Measurements from ENCODE around the gene MICU2.
"Not testable (repeated sequence)": the region's sequence is repeated elsewhere in the genome, so short reads cannot be mapped to it uniquely, and the experiment has no call there.

Gene MICU2

GRCh38 chr13:21594715-21595545 is 9.0 kb downstream of the MICU2 start:
- DNase-seq (ENCODE audit: low read depth in 2 of 2): no peak

GRCh38 chr13:21590665-21591456 is 13.1 kb downstream of the MICU2 start:
- not testable (repeated sequence) for DNase-seq (ENCODE audit: low read depth in 2 of 2)

DNA sequence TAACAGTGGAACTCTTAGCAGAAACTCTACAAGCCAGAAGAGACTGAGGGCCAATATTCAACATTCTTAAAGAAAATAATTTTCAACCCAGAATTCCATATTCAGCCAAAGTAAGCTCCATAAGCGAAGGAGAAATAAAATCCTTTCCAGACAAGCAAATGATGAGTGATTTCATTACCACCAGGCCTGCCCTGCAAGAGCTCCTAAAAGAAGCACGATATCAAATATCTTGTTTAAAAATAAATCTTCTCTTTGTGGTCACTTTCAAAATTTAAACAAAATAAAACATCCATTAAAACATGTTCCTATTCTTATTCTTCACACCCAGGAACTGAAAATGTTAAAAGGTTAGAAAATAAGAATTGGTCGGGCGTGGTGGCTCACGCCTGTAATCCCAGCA is 13.7 kb downstream of the MICU2 start:
- DNase-seq (ENCODE audit: low read depth in 2 of 2): no peak

GRCh38 chr13:21589510-21589909 is 14.5 kb downstream of the MICU2 start:
- DNase-seq (ENCODE audit: low read depth in 2 of 2): not testable (repeated sequence)

DNA sequence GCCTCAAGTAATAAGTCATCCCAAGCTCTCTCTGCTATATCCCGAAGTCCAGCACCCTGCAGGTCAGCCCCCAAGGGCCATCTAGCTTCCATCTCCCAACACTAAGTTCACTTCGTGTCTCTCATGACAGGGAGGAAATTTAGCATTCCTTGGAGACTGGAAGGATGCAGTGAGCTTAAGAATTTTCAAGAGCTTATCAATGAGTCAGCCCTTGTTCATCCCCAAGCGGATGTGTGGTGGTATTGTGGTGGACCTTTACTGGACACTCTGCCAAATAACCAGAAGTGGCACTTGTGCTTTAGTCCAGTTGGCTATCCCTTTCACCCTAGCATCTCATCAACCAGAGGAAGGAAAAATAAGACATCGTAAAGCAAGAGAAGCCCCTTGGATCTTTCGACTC is 15.6 kb downstream of the MICU2 start:
- DNase-seq (ENCODE audit: low read depth in 2 of 2): not testable (repeated sequence)

DNA sequence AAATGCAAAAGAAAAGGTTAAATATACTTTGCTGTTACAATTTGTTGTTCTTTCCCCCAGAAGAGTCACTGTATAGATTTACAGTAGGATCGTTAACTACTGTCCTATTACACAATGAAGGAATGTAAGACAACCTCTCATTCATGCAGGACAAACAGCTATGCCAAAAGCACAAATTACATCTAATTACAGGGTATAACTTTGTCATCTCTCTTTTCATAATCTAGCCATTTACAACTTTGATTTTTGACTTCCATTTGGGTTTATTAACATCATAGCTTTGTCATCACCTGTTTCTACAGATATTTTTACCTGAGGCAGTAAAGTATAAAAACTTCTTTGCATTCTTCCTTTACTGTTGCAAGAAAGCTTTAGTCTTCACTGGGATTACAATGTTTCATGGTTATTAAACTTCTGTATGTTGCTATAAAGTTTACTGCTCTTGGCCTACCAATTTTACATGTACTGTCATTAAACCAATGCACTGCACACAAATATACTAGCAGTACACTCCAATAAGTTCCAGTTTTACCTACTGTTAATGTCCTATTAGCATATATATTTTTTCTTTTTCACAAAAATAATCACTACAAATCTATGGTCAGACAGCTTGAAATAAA is 18.9 kb downstream of the MICU2 start:
- no peak for DNase-seq (ENCODE audit: low read depth in 2 of 2)

GRCh38 chr13:21583478-21583877 is 20.5 kb downstream of the MICU2 start:
- DNase-seq (ENCODE audit: low read depth in 2 of 2): no peak

DNA sequence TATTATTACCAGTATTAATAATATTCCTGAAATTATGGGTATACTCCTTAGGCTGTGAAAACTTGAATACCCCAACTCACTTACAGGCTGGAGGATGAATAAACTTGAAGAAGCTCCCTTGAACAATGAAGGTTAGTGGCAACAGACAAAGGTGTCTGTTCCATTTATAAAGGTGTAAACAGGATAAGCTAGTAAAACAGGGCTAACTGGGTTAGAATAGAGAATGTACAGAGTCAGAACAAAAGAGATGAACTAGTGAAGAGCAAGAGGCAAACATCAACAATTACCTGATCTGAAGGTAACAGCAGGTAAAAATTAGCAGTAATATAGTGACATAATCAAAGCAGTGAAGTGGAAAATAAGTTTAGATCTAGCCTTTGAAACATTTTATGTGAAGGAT is 23.2 kb downstream of the MICU2 start:
- DNase-seq (ENCODE audit: low read depth in 2 of 2): no peak

DNA sequence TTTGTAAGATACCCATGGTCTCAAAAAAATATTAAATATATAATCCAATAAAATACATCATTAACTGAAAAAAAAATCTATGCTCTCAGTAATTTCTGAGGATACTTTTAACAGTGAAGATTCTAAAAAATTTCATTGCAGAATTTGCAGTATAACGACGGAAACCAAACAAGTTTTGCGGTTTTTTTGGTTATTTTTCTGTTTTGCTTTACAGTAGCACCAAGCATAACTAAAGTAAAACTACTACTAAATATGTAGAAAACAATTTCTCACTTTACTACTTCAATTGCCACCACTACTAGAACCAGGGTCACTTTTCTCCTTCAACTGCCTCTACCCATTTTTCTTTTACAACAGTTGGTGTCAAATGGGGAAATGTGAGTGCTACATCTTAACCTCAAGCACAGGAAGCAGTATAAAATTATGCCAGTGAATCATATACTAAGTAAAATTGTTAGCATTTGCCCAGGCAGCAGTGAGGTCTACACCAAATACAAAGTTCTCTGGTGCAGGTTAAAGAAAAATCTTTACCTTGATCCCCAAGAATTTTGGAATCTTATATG is 24.1 kb downstream of the MICU2 start:
- DNase-seq (ENCODE audit: low read depth in 2 of 2): no peak

GRCh38 chr13:21578748-21579147 is 25.2 kb downstream of the MICU2 start:
- DNase-seq (ENCODE audit: low read depth in 2 of 2): no peak

- no peak for DNase-seq (ENCODE audit: low read depth in 2 of 2)
Observed at GRCh38 chr13:21576426-21576825, 27.5 kb downstream of the MICU2 start.

GRCh38 chr13:21573920-21574712 is 29.9 kb downstream of the MICU2 start:
- no peak for DNase-seq (ENCODE audit: low read depth in 2 of 2)

DNA sequence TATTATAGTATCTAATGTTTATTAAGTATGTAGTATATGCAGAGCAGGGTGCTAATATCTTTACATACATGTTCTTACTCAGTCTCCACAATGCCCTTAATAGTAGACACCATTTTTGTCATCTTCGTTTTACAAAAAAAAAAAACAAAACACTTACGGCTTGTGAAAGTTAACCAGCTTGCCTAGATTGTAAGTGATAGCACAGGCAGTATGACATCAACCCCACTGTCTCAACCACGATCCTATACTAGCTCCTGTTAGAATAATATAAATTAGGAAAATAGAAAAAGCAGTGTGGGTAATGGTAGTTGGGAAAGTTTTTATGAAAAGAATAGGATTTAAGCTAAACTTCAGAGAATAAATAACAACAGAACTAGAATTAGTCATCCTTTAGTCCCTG is 34.3 kb downstream of the MICU2 start:
- DNase-seq (ENCODE audit: low read depth in 2 of 2): no peak

- DNase-seq (ENCODE audit: low read depth in 2 of 2): no peak
Observed at GRCh38 chr13:21568854-21569253, 35.1 kb downstream of the MICU2 start.

GRCh38 chr13:21567714-21568113 is 36.3 kb downstream of the MICU2 start:
- DNase-seq (ENCODE audit: low read depth in 2 of 2): no peak

GRCh38 chr13:21557995-21558394 is 46.0 kb downstream of the MICU2 start:
- DNase-seq (ENCODE audit: low read depth in 2 of 2): no peak

DNA sequence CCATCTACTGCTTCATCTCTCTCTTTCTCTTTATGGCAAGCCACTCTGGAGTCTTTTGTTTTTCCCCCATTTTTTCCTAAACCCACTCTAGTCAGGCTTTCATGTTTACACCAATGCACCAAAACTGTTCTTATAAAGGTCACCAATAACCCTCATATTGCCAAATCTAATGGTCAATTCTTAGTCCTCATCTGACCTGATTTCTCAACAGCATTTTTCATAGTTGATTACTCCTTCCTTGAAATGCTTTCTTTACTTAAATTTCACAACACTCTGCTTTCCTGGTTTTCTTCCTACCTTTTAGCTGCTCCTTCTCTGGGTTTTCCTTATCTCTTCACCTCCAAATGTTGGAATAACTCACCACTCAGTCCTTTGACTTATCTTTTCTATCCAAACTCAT is 47.9 kb downstream of the MICU2 start:
- no peak for DNase-seq (ENCODE audit: low read depth in 2 of 2)

DNA sequence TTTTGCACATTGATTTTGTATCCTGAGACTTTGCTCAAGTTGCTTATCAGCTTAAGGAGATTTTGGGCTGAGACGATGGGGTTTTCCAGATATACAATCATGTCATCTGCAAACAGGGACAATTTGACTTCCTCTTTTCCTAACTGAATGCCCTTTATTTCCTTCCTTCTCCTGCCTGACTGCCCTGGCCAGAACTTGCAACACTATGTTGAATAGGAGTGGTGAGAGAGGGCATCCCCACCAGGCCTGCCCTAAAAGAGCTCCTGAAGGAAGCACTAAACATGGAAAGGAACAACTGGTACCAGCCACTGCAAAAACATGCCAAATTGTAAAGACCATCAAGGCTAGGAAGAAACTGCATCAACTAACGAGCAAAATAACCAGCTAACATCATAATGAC is 50.7 kb downstream of the MICU2 start:
- DNase-seq (ENCODE audit: low read depth in 2 of 2): not testable (repeated sequence)

GRCh38 chr13:21550918-21551317 is 53.1 kb downstream of the MICU2 start:
- no peak for DNase-seq (ENCODE audit: low read depth in 2 of 2)

GRCh38 chr13:21549633-21550032 is 54.3 kb downstream of the MICU2 start:
- no peak for DNase-seq (ENCODE audit: low read depth in 2 of 2)

GRCh38 chr13:21548577-21548976 is 55.4 kb downstream of the MICU2 start:
- no peak for DNase-seq (ENCODE audit: low read depth in 2 of 2)

All from stimulated activated CD8-positive, alpha-beta memory T cell treated with anti-CD3 and anti-CD28 coated beads, Interleukin-15, amount 100 ng/mL, for 4 hours (primary cell).